T-helper 2 cell (primary cell): Measurements from ENCODE around the gene TPRG1.

Source experiments
- DNase-seq, 5 experiments: peaks; one replicate each; pipeline versions ENCODE4 v3.0.0 to v3.0.0-alpha.2; 2012 to 2022

Gene TPRG1

GRCh38 chr3:189282741-189283140, 111.0 kb downstream of the TPRG1 start:
- no peak for DNase-seq

- peak in 1 of 5 experiments; percentile 67 for DNase-seq
These were observed 114.4 kb downstream of the TPRG1 start for GRCh38 chr3:189286188-189286587.

GRCh38 chr3:189286916-189287315, 115.1 kb downstream of the TPRG1 start:
- no peak for DNase-seq

GRCh38 chr3:189288348-189289235, 116.8 kb downstream of the TPRG1 start:
- peak in 1 of 5 experiments; percentile 69 for DNase-seq

- peak in 1 of 5 experiments; percentile 45 for DNase-seq
These were observed 117.5 kb downstream of the TPRG1 start for GRCh38 chr3:189289251-189289650.

- no peak for DNase-seq
These were observed 121.1 kb downstream of the TPRG1 start for GRCh38 chr3:189292667-189293484.

- no peak for DNase-seq
These were observed 122.9 kb downstream of the TPRG1 start for GRCh38 chr3:189294649-189295048.

- DNase-seq, result no peak
These were observed 123.3 kb downstream of the TPRG1 start for GRCh38 chr3:189295089-189295488.

- DNase-seq, result no peak
These were observed 126.2 kb downstream of the TPRG1 start for GRCh38 chr3:189297932-189298331.

GRCh38 chr3:189298469-189299375, 127.0 kb downstream of the TPRG1 start:
- DNase-seq, result no peak

- no peak for DNase-seq
These were observed 128.6 kb downstream of the TPRG1 start for GRCh38 chr3:189300345-189300744.

GRCh38 chr3:189301479-189301878, 129.7 kb downstream of the TPRG1 start:
- DNase-seq, result no peak

GRCh38 chr3:189303584-189303983, 131.8 kb downstream of the TPRG1 start:
- no peak for DNase-seq

- peak in 1 of 5 experiments; percentile 61 for DNase-seq
These were observed 132.9 kb downstream of the TPRG1 start for GRCh38 chr3:189304465-189305351.

- DNase-seq, result peak in 1 of 5 experiments; percentile 85
These were observed 133.6 kb downstream of the TPRG1 start for GRCh38 chr3:189305412-189305811.

- DNase-seq, result peak in 1 of 5 experiments; percentile 69
These were observed 136.2 kb downstream of the TPRG1 start for GRCh38 chr3:189307963-189308362.

- no peak for DNase-seq
These were observed 136.8 kb downstream of the TPRG1 start for GRCh38 chr3:189308608-189309007.

- DNase-seq, result peak in 1 of 5 experiments; percentile 45
These were observed 137.7 kb downstream of the TPRG1 start for GRCh38 chr3:189309400-189309975.

GRCh38 chr3:189311521-189311920, 139.8 kb downstream of the TPRG1 start:
- DNase-seq, result peak in 1 of 5 experiments; percentile 36

- no peak for DNase-seq
These were observed 141.1 kb downstream of the TPRG1 start for GRCh38 chr3:189312866-189313265.
